GM19035 (cell line): Measurements from ENCODE around the gene NCOA7.
"Not testable (repeated sequence)": the region's sequence is repeated elsewhere in the genome, so short reads cannot be mapped to it uniquely, and the experiment has no call there.

Source experiments
- ATAC-seq: cut with Tn5 transposase; IDR thresholded peaks from one replicate; pipeline ENCODE4 v1.9.1; 2021; ENCODE audit not compliant: unreplicated experiment

The NCOA7 gene

GRCh38 chr6:125834348-125834747, 43.6 kb downstream of the NCOA7 start:
- no peak for ATAC-seq

DNA sequence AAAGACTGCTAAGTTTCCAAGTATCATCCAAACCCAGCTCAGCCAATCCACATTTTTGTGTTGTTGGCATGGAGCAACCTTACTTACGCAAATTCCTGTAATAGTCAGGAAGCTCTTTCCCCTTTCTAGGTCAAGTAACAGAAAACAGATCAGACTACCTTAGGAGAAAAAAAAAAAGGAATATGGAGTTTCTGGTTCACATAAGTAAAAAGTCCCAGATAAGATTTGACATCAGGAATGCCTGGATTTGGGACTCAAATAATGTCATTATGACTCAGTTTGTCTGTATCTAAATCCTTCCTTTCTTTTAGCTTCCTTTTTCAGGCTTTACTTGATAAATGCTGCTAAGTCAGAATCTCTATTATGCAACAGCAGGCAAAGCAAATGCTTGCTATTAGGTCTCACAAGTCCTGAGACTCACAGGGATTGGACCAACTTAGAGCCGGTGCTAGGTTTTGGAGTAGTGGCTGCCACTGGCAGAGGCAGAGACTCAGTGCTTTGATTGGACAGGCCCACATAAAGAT, 44.5 kb downstream of the NCOA7 start:
- no peak for ATAC-seq

DNA sequence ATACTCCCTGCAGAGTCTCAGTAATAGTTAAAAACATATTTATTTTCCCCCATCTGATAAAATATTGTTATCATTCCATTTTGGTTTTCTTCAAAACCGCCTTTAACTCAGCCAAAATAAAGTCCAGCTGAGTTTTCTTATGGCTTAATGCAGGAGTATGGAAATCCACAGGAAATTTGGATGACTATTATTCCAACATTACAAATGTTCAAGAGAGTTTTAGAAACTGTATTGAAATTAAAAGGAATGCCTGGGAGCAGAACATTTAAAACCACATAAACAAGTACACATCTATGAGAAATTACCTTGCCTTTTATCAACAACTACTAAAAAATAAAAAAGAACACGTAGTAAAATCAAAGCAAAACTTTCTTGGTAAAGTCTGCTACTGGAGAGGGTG, 45.7 kb downstream of the NCOA7 start:
- ATAC-seq: no peak

- ATAC-seq: no peak
Measured at GRCh38 chr6:125839471-125839870, 48.7 kb downstream of the NCOA7 start.

GRCh38 chr6:125839879-125840278, 49.1 kb downstream of the NCOA7 start:
- no peak for ATAC-seq

- no peak for ATAC-seq
Measured at GRCh38 chr6:125841356-125842090, 50.8 kb downstream of the NCOA7 start.

GRCh38 chr6:125842091-125842626, 51.4 kb downstream of the NCOA7 start:
- no peak for ATAC-seq

- ATAC-seq: no peak
Measured at GRCh38 chr6:125843593-125843992, 52.8 kb downstream of the NCOA7 start.

- no peak for ATAC-seq
Measured at GRCh38 chr6:125844989-125845388, 54.2 kb downstream of the NCOA7 start.

DNA sequence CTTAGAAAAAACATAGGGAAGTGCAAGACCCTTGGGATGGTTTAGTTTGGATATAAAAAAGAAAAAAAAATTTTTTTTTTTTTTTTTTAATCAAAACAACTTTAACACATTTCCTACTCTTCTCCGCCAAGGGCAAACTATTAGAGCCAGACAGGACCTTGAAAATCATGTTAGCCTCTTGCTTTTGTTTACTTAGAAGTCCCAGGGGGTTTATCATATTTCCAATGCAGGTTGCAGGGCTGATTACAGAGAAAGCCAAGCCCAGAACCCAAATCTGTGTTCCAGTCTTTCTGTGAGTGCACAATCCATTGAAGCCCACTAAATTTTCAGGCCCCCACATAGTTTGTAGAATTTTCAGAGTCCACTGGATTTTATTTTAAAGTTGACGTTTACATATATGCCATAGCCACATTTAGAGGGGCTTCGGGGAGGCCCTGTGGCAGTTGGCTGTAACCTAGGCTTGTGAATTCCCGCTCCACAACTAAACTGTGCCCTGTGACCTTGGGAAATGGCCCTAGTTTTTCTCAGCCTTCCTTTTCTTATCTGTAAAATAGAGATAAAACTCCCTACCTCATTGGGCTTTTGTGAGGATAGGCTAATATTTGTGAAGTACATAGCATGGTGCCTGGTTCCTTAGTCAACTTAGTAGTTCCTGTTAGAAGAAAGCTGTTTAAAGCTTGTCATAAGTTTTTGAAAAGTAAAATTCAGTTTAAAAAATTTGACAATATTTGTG, 55.7 kb downstream of the NCOA7 start:
- ATAC-seq: no peak

- ATAC-seq: not testable (repeated sequence)
Measured at GRCh38 chr6:125848286-125848685, 57.5 kb downstream of the NCOA7 start.

DNA sequence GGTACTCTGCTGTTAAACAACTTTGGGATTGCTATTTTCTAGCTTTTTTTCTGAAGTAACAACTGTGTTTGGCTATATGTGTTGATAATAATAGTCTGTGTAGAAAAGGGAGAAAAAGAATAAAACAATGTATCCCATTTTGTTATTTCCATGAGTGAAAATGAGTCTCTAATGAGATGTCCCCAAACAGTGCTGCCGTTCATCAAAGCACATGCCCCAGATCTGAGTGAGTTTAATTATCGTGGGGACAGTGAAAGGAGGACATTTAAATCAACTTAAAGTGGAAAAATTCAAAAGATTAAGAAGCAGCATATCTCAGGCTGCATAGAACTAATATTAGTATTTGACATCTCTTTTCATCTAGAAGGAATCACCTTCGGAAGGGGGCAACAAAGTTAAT, 59.6 kb downstream of the NCOA7 start:
- ATAC-seq: no peak

DNA sequence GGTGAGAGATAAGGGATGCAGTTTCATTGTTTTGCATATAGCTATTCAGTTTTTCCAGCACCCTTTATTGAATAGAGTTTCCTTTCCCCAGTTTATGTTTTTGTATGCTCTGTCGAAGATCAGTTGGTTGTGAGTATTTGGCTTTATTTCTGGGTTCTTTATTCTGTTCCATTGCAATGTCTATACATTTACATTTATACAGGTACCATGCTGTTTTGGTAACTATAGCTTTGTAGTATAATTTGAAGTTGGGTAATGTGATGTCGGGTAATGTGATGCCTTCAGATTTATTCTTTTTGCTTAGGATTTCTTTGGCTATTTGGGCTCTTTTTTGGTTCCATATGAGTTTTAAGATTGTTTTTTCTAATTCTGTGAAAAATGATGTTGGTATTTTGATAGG, 61.8 kb downstream of the NCOA7 start:
- ATAC-seq: no peak

DNA sequence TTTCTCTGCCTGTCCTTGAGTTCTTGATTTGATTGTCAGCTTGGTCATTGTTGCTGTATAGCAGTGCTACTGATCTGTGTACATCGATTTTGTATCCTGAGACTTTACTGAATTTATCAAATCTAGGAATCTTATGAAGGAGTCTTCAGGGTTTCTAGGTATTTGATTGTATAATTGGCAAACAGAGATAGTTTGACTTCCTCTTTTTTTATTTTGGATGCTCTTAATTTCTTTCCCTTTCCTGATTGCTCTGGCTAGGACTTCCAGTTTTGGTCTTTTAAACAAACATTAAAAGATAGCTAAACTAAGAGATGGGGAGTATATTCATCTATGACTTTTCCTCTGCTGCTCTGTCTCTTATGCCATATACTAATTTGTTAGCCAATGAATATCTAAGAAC, 62.4 kb downstream of the NCOA7 start:
- no peak for ATAC-seq

GRCh38 chr6:125853756-125854155, 63.0 kb downstream of the NCOA7 start:
- ATAC-seq: no peak

GRCh38 chr6:125854355-125854754, 63.6 kb downstream of the NCOA7 start:
- ATAC-seq: no peak

DNA sequence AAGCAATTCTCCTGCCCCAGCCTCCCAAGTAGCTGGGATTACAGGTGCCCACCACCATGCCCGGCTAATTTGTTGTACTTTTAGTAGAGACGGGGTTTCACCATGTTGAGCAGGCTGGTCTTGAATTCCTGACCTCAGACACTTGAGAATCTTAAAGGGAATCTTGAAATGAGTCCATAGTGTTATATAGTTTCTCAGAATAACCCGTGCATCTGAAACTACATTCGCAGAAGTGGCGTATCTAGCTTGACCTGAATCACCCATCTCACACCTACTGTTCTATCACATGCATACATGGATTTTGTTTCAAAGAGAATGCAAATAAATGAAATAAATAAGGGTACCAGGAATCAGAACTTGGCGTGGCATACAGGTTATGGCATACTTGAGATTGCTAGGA, 65.0 kb downstream of the NCOA7 start:
- no peak for ATAC-seq

GRCh38 chr6:125857846-125858245, 67.1 kb downstream of the NCOA7 start:
- no peak for ATAC-seq

DNA sequence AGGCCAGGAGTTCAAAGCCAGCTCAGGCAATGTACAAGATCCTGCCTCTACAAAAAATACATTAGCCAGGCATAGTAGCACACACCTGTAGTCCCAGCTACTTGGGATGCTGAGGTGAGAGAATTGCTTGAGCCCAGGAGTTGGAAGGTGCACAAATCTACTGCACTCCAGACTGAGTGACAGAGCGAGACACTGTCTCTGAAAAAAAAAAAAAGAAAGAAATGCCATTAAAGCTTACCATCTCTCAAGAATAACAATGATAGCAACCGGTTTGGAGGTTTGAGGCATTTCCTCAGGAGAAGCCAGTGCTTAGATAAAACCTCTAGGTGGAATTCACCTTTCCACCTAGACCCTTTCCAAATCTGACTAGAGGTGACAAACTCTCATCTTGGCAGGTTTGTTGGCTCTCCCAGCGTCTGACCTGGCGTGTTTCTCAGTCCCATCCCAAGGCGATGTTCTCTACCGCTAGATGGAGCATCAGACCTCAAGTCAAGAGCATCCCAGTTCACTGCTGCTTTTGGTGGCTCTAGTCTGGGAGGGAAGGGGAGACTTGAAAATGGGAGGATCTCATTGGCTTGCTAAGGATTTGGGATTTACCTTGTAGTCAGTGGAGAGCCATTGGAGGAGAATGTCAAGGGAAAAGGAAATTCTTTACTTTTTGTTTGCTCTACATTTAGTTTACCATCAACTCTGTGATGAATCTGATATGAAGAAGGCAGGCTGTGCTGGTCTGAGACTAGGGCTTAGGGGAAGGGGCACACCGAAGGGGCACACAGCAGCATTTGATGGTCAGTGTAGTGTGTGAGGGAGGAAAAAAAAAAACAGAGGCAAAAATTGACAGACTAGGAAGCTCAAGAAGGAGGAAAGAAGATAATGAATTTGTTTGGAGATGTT, 67.9 kb downstream of the NCOA7 start:
- ATAC-seq: peak; percentile 67

DNA sequence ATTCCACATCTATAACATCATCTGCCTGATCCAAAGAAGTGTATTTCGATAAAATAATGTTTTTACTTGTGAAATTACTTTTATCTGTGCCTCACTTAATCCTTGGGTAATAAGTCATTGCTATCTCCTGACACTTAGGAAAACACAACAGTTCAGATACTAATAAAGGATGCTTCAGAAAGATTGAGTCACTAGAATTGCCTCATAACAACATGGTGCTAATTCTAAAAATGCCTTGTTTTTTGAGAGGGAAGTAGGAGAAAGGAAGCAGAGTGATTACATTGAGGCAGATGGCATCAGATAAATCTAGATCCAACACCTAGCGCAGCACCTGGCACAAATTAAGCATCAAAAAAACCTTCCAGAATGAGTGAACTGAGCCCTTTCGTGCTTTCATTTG, 69.0 kb downstream of the NCOA7 start:
- no peak for ATAC-seq

GRCh38 chr6:125863023-125863422, 72.3 kb downstream of the NCOA7 start:
- no peak for ATAC-seq
